NCI-H526 treated with DMSO at 0.1 percent for 48 hours (cell line): ENCODE measurements around the gene TARP.
"Not testable (repeated sequence)": the region's sequence is repeated elsewhere in the genome, so short reads cannot be mapped to it uniquely, and the experiment has no call there.

Source experiments
- DNase-seq: peaks from one replicate; lab custom pipeline; 2025; lab: John Stamatoyannopoulos, UW

TARP gene

GRCh38 chr7:38299275-38299931 lies 26.0 kb upstream of the TARP start:
- no peak for DNase-seq

- DNase-seq = no peak
Measured at GRCh38 chr7:38296059-38296857, 22.8 kb upstream of the TARP start.

GRCh38 chr7:38294926-38295325 lies 21.5 kb upstream of the TARP start:
- DNase-seq = no peak

- DNase-seq = no peak
Measured at GRCh38 chr7:38292442-38292841, 19.0 kb upstream of the TARP start.

GRCh38 chr7:38291650-38292049 lies 18.2 kb upstream of the TARP start:
- no peak for DNase-seq

DNA sequence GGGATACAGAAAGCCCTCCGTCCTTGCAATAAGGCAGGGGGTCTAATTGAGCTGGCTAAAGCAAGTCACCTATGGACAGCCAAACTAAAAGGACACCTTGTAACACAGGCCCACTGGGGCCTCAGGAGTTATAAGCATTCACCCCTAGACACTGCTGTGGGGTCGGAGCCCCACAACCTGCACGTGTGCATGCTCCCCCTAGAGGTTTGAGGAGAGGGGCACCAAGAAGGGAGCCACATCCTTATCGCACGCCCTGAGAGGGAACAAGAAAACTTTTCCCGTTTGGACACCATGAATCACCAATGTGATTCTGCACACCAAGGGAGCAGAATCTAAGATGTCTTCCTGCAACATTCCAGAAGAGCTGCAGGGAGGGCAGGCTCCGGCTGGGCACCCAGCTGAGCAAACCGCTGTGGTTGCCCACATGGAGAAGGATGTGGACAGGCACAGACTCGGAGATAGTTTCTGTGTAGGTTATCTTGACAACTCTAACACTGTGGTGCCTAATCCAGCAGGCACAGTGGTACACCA lies 17.7 kb upstream of the TARP start:
- no peak for DNase-seq

GRCh38 chr7:38284553-38284952 lies 11.1 kb upstream of the TARP start:
- DNase-seq = no peak

DNA sequence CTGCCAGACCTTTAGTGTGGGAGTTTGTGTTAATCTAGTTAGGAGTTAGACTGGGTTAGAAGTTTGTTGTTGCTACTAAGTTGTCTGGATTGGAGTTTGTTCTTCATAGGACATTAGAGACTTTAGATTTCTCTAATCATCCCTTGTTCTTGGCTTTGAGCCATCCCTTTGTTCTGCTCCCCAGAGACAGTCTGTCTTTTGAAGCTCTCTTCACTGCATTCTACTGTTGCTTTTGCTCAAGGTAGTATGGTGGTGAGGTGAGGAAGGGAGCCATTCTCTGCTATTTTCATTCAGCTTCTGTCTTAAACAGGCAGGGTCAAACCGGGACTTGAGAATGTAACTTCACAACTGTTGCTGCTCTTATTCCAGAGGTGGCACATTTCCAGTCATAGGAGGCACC lies 10.4 kb upstream of the TARP start:
- DNase-seq = no peak

DNA sequence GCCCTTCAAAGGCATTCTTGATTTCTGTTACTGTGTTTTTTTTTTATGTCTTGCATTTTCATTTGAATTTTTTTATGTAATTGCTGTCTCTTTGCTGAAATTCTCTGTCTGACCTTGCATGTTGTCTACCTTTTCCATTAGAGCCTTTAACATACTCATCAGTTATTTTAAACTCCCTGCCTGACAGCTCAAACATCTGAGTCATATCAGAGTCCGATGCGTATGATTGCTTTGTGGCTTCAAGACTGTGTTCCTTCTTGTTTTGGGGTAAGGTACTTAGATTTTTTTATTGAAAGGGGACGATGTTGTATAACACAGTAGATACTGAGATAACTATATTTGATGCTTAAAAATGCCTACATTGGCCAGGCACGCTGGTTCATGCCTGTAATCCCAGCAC lies 9.7 kb upstream of the TARP start:
- no peak for DNase-seq

- DNase-seq = no peak
Measured at GRCh38 chr7:38282081-38282480, 8.6 kb upstream of the TARP start.

- no peak for DNase-seq
Measured at GRCh38 chr7:38281266-38281665, 7.8 kb upstream of the TARP start.

DNA sequence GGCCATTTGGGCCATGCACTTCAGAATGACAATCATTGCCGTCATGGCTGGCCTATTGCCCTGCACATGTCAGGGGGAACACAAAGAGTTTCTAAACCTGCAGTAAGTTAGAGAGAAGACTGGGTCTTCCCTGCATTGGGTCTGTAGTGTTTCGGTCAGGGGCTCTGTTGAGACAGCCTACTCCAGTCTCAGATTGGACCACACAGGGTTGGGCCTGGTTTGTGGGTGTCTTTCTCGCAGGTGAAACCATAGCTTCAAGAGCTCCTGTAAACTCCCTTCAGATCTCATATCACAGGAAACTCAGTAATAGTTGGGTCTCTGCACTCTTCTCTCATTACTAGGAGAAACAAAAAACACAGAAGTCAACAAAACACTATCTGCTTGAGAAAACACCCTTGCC lies 7.3 kb upstream of the TARP start:
- no peak for DNase-seq

DNA sequence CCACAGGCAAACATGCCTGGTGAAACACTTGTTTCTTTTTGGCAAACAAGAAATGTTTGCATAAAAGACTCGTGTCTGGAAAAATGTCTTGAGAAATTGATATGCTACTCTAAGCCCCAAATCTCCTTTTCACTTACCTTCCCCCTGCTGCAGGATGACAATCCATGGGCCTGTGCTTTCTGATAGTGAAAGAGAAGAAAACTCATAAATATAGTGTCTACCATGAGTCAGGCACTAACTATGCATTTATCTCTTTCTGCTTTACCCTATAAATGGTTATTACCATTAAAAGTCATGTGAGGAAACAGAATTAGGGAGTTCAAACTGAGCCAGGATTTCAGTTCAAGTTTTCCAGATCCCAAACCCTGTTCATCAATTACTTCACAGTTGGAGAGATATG lies 6.6 kb upstream of the TARP start:
- no peak for DNase-seq

DNA sequence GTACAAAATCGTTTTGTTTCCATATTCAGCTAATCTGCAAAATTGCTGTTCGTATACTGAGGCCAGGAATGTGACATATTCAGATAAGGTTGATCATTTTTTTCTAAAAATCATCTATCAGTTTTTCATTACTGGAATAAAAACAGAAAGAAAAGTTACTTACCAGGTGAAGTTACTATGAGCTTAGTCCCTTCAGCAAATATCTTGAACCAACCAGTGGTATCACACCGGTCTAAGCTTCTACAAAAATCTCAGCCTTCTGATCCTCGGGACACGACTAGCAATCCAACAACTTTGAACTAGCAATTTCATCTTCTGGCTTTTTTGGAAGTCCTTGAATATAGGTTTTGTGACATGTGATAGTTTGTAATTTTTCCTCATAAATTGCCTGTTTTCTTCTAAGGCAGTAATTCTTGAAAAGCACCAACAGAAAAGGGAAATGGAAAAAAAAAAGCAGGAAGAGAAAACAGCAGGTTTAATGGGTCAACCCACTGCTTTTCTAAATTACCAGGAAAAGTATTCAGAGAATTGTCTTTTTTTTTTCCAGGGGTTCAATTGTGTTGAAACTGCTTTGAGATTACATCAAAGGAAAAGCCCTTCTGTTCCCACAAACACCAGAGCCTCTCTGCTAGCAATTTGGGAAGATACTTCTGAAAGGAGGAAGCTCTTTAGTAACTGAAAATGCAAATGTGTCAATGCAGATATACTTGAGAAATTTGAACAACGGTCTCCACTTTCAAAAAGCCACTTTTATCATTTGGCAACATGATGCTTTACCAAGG lies 2.9 kb upstream of the TARP start:
- DNase-seq = no peak

DNA sequence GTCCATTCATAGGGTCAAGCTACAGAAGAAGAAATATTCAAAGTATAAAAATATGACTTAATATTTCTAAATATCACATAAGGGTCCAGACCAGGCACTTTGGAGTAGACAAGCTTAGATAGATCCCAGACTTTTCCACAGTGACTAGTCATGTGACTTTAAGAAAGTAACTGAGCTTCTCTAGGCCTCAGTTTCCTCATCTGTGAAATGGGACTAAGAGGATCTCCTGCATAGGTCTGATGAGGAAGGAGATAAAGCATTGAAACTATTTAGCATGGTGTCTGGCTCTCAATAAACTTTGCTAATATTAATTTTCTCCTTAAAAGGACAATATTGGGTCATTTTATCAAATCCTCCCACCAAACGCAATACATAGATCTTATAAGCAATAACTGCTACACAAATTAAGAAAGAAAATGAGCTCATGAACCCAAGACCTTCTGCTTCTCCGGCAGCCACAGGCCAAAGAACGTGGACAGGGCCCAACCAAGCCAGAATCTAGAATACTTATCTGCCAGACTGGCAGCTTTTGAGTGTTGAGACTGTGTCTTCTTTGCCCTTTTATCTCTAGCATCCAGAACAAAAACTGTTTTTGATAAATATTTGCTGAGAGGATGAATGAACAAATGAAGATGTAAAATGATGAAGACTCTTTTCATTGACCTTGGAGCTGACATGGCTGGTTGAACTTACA lies 1.6 kb upstream of the TARP start:
- no peak for DNase-seq

GRCh38 chr7:38274486-38274885 lies 1.1 kb upstream of the TARP start:
- no peak for DNase-seq

- DNase-seq = not testable (repeated sequence)
Measured at GRCh38 chr7:38270405-38270804, 3.0 kb downstream of the TARP start.

DNA sequence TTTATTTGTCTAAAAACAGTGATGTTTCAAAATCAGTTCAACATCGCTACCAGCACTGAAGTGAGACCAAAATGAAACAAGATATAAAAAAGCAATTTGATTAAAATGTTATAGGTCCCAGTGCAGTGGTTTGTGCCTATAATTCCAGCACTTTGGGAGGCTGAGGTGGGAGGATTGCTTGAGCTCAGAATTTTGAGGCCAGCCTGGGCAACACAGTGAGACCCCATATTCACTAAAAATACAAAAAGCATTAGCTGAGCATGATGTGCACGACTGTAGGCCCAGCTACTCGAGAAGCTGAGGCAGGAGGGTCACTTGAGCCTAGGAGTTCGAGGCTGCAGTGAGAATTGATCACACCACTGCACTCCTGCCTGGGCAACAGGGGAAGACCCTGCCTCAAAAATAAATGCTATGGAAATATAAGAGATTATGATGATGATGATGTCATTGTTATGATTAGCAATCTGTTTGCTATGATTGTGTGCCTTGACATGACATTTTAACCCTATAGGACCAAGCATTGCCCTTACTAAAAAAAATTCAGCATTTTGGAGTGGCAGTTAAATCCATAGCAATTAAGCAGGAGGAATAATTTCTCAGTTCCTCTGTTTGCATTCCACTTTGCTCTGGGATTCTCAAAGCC lies 3.6 kb downstream of the TARP start:
- DNase-seq = not testable (repeated sequence)

DNA sequence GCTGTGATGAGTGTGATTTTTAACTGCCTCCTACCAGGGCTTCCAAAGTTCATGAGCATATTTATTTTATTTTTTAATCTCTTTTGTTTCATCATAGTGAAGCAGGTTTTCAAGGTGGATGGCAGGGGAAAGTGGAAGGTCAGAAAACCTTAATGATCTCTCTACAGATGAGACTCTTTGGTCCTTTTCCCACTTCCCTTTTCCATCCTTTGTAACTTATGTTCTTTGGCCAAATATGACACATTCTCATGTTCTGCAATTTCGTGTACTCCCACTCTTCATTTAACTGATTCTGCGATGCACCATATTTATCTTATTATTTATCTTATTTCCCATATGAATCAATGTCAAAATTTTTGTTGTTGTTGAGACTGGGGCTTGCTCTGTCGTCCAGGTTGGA lies 7.5 kb downstream of the TARP start:
- not testable (repeated sequence) for DNase-seq

DNA sequence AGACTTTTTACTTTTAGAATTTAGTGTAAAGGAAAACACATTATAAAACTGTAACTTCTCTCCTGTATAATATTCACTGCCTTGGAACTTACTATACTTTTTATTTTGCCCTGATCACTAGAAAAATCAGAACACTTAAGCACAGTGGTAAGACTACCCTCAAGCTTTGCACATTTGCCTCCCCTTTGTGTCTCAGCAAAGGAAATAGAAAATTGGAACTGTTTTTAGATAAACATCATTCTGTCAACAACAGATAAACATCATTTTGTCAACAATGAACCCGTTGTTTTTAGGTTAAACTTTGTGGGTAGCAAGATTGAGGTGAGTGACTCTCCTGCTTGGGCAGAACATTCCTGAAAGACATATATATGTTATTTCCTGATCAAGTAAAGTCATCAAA lies 8.8 kb downstream of the TARP start:
- DNase-seq = not testable (repeated sequence)

DNA sequence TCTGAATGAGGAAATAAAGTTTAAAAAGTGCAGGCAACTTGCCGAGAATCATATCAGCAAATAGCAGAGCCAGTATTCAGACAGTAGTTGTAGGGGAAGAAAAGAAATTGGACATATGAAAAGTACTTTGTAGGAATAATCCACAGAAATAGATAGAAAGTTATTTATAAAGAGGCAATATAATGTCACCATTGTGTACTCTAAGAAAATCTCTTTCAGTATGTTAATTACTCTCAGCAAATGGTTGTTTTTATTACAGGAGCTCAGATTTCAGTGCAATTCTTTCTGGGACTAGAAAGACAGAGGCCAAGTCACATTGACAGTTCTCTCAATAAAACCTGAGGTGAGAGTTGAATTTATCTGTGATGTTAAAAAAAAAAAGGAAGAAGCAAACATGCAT lies 10.2 kb downstream of the TARP start:
- not testable (repeated sequence) for DNase-seq

DNA sequence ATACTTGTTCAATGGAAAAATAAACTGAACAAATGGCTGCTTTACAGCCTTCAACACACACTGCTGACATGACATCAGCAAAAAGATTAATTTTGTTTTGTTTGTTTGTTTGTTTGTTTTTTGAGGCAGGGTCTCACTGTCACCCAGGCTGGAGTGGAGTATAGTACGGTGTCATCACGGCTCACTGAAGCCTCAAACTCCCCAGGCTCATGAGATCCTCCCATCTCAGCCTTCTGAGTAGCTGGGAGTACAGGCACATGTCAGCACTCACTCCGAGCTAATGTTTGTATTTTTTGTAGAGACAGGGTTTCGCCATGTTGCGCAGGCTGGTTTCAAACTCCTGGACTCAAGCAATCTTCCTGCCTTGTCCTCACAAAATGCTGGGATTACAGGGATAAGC lies 10.9 kb downstream of the TARP start:
- no peak for DNase-seq
